Measurements from ENCODE around the gene PSRC1.

DNA sequence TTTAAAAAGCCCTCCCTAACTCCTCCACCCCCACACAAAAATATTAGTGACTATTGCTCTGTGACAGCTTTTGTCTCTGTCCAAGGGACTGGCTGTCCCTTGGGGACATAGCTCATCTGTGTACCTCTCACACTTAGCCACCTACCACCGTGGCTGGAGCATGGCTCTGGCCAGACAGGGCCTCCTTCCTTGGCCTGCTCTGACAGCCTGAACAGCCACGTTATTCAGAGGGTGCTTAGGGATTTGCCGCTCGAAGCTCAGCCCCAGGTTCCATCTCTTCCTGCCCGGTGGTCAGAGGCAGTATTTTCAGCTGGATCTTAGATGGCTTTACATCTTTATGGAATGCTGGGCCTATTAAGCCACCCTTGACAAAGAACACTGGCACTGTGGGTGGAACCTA, 39.7 kb downstream of the PSRC1 start:
- TF ChIP-seq, protein P1, sequence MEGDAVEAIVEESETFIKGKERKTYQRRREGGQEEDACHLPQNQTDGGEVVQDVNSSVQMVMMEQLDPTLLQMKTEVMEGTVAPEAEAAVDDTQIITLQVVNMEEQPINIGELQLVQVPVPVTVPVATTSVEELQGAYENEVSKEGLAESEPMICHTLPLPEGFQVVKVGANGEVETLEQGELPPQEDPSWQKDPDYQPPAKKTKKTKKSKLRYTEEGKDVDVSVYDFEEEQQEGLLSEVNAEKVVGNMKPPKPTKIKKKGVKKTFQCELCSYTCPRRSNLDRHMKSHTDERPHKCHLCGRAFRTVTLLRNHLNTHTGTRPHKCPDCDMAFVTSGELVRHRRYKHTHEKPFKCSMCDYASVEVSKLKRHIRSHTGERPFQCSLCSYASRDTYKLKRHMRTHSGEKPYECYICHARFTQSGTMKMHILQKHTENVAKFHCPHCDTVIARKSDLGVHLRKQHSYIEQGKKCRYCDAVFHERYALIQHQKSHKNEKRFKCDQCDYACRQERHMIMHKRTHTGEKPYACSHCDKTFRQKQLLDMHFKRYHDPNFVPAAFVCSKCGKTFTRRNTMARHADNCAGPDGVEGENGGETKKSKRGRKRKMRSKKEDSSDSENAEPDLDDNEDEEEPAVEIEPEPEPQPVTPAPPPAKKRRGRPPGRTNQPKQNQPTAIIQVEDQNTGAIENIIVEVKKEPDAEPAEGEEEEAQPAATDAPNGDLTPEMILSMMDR (IDR thresholded peaks at IDR 0.05; ENCODE audit: insufficient read depth, low read length, poor library complexity, severe bottlenecking), result no peak
- TF ChIP-seq EZH2phosphoT487 (conservative IDR thresholded peaks at IDR 0.05; ENCODE audit: low read length), result no peak
